ENCODE results near the gene HEATR1.

DNA sequence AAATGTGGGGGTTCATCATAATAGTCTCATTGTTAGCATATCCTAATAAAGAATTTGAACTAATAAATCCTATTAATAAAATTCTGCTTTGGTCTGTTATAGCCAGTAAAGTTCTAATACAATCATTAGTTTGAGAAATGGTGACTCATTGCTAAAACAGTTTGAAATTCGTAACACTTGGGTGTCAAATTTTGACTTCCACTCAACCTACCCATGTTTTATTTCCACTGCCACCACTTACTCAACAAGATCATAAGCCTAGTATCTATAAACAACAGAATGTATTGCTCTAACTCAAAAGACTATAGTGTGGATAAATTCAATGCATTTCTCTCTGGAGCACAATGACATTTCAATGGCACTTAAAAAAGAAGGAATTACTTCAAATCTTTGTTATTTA lies 51.4 kb downstream of the HEATR1 start:
- TF ChIP-seq, protein P1, sequence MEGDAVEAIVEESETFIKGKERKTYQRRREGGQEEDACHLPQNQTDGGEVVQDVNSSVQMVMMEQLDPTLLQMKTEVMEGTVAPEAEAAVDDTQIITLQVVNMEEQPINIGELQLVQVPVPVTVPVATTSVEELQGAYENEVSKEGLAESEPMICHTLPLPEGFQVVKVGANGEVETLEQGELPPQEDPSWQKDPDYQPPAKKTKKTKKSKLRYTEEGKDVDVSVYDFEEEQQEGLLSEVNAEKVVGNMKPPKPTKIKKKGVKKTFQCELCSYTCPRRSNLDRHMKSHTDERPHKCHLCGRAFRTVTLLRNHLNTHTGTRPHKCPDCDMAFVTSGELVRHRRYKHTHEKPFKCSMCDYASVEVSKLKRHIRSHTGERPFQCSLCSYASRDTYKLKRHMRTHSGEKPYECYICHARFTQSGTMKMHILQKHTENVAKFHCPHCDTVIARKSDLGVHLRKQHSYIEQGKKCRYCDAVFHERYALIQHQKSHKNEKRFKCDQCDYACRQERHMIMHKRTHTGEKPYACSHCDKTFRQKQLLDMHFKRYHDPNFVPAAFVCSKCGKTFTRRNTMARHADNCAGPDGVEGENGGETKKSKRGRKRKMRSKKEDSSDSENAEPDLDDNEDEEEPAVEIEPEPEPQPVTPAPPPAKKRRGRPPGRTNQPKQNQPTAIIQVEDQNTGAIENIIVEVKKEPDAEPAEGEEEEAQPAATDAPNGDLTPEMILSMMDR (conservative IDR thresholded peaks at IDR 0.05), result no peak
- no peak for TF ChIP-seq EZH2 (IDR thresholded peaks at IDR 0.05; ENCODE audit: low read depth)
